ENCODE data around the gene ZNF267. TPM values are rescaled to one million over a fixed set of nuclear protein-coding genes. Genes with fewer than 3 reads are reported as not detected.
A peak's percentile ranks its signal among the peaks of the same experiment; 100 is the strongest.

Gene ZNF267
- total and polyA plus RNA-seq, 2 of the 13 experiments (the other 11 are each of a cell fraction or from before 2014, with no cell fraction given): 3.0 to 30.0 TPM

DNA sequence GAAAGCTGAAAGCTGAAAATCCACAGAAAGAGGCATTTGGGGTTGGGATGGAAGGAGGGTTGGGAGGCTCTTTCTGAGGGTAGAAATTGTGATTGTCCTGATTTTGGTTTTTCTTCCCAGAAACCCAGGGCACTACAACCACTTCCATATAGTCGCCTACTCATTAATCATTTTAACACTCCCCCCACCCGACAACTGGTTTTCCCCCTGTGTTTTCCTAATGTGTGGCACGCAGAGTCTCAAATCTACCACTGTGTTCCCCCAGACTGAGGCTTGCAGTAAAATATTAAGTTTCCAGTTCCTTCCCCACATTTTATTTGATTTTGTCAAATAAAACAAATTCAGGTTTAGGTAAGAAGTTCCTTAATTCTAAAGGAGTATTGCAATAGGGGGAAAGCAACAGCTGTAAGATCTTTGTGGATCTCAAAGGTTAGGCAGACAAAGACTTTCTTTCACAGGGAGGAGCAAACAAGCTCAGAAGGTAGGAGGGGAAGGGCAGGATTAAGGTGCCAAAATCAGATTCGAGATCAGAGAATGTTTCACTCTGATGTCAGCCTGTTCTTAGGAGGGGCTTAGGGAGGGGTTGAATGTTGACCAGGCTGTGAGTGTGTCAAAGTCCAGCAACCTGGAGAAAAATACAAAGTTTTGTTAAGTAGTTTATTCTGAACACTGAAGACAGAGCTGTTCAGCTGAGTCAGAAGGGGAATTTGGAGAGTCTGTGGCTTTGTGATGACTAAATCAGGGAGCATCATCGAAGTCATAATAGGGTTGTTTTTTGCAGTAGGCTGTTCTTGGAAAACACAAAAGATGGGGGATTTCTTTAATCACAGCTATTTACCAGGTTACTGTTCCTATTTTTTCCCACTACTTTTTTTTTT lies 3.6 kb downstream of the ZNF267 start (continued):
- TF ChIP-seq MYC (CRISPR knock-in tag; IDR thresholded peaks at IDR 0.05; ENCODE audit: borderline replicate concordance) (no peak), ZZZ3 (CRISPR knock-in tag; IDR thresholded peaks at IDR 0.05; ENCODE audit: borderline replicate concordance) (no peak), CHD4 (IDR thresholded peaks at IDR 0.05; ENCODE audit: borderline replicate concordance, low read length) (0 out of 2 replicates have a peak, but pooled peaks have one; percentile 23), IRF2 (CRISPR knock-in tag; IDR thresholded peaks at IDR 0.05) (0 out of 2 replicates have a peak, but pooled peaks have one; percentile 47), FOXP1 (IDR thresholded peaks at IDR 0.05) (no peak), FOXP1 (CRISPR knock-in tag; IDR thresholded peaks at IDR 0.05) (peak; percentile 78; the same call in 1 of the 2 replicates), NFE2 (CRISPR knock-in tag; IDR thresholded peaks at IDR 0.05) (no peak), DPF2 (CRISPR knock-in tag; IDR thresholded peaks at IDR 0.05; ENCODE audit: borderline replicate concordance, low read depth) (peak; percentile 72), DNMT3B (CRISPR knock-in tag; conservative IDR thresholded peaks at IDR 0.05) (0 out of 2 replicates have a peak, but pooled peaks have one; percentile 35), LCORL (IDR thresholded peaks at IDR 0.05) (no peak), LCORL (CRISPR knock-in tag; IDR thresholded peaks at IDR 0.05) (peak; percentile 60), MED1 (CRISPR knock-in tag; IDR thresholded peaks at IDR 0.05) (peak; percentile 21; the same call in 1 of the 2 replicates), ETV5 (CRISPR knock-in tag; IDR thresholded peaks at IDR 0.05; ENCODE audit: borderline replicate concordance) (0 out of 2 replicates have a peak, but pooled peaks have one; percentile 23), ZSCAN29 (CRISPR knock-in tag; conservative IDR thresholded peaks at IDR 0.05) (0 out of 2 replicates have a peak, but pooled peaks have one; percentile 60), NONO (IDR thresholded peaks at IDR 0.05) (no peak), NONO (CRISPR knock-in tag; conservative IDR thresholded peaks at IDR 0.05) (no peak), ZNF615 (CRISPR knock-in tag; IDR thresholded peaks at IDR 0.05; ENCODE audit: borderline replicate concordance) (no peak), ZFP1 (CRISPR knock-in tag; IDR thresholded peaks at IDR 0.05) (0 out of 2 replicates have a peak, but pooled peaks have one; percentile 43), KLF16 (CRISPR knock-in tag; IDR thresholded peaks at IDR 0.05) (peak in 1 of 2 experiments; percentile 30; a peak in 1 of 4 replicates), FOXK1 (CRISPR knock-in tag; IDR thresholded peaks at IDR 0.05; ENCODE audit: borderline replicate concordance, low read depth) (peak; percentile 27; the same call in 1 of the 2 replicates), SMYD3 (CRISPR knock-in tag; IDR thresholded peaks at IDR 0.05) (no peak), EP300 (IDR thresholded peaks at IDR 0.05; ENCODE audit: low read depth in 2 of 2, low read length in 2 of 2) (peak in 1 of 2 experiments; percentile 86; a peak in 2 of 4 replicates), EP300 (CRISPR knock-in tag; IDR thresholded peaks at IDR 0.05; ENCODE audit: borderline replicate concordance) (peak; percentile 85)
- TF ChIP-seq, protein P1, sequence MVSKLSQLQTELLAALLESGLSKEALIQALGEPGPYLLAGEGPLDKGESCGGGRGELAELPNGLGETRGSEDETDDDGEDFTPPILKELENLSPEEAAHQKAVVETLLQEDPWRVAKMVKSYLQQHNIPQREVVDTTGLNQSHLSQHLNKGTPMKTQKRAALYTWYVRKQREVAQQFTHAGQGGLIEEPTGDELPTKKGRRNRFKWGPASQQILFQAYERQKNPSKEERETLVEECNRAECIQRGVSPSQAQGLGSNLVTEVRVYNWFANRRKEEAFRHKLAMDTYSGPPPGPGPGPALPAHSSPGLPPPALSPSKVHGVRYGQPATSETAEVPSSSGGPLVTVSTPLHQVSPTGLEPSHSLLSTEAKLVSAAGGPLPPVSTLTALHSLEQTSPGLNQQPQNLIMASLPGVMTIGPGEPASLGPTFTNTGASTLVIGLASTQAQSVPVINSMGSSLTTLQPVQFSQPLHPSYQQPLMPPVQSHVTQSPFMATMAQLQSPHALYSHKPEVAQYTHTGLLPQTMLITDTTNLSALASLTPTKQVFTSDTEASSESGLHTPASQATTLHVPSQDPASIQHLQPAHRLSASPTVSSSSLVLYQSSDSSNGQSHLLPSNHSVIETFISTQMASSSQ (IDR thresholded peaks at IDR 0.05; ENCODE audit: low read depth): no peak
- TF ChIP-seq, protein P1 (CRISPR knock-in tag; IDR thresholded peaks at IDR 0.05; ENCODE audit: borderline replicate concordance): peak; percentile 61; the same call in 1 of the 2 replicates
- TF ChIP-seq, protein P2, sequence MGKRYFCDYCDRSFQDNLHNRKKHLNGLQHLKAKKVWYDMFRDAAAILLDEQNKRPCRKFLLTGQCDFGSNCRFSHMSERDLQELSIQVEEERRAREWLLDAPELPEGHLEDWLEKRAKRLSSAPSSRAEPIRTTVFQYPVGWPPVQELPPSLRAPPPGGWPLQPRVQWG (CRISPR knock-in tag; IDR thresholded peaks at IDR 0.05; ENCODE audit: borderline replicate concordance, low read depth): no peak
